Right lung (tissue), 5 donors: ENCODE results near the gene RASAL2. TPM values are rescaled to one million over a fixed set of nuclear protein-coding genes. Genes with fewer than 3 reads are reported as not detected.
"Not testable (repeated sequence)": the region's sequence is repeated elsewhere in the genome, so short reads cannot be mapped to it uniquely, and the experiment has no call there.

Source experiments
- DNase-seq, 2 donors: peaks; one replicate each; pipeline ENCODE4 v3.0.0-alpha.2; 2013
- polyA plus RNA-seq, 5 donors: library from polyadenylated mRNA; unstranded; fragments of 120-200 nt; gene quantifications; one replicate each; pipeline versions ENCODE4 v1.2.1 to v1.2.3, GENCODE V29; 2013; ENCODE audit warnings: inconsistent platforms in 1 of 5, low replicate concordance in 1 of 5; ENCODE audit not compliant: insufficient read length in 5 of 5, insufficient read depth in 1 of 5

Gene RASAL2
- polyA plus RNA-seq, 5 donors: 17.2 to 34.3 (median 32.0) TPM

- no peak for DNase-seq
These were observed 130.5 kb downstream of the RASAL2 start for GRCh38 chr1:178224358-178224757.

DNA sequence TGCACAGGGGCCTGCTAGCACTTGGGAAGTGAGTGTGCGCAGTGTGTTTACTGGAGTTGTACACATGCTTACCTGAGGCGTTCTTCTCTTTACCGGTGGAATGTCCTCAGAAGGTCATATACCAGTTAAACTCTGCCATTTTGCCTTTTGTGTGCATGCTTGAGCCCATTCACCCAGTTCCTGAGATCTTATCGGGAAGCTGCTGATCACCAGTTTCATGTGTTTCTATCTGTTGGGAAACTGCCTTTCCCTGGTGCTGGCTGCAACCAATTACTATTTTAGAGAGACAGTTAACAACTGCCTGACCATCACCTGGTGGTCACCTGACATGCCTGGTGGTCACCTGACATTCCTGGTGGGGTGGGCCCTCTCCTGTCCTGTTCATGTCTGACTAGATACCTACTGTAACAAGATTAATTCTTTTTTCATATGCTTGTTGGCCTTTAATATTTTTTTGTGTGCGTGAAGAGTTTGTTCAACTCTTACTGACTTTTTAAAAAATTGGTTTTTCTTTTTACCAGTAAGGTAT lies 137.0 kb downstream of the RASAL2 start:
- DNase-seq: no peak

DNA sequence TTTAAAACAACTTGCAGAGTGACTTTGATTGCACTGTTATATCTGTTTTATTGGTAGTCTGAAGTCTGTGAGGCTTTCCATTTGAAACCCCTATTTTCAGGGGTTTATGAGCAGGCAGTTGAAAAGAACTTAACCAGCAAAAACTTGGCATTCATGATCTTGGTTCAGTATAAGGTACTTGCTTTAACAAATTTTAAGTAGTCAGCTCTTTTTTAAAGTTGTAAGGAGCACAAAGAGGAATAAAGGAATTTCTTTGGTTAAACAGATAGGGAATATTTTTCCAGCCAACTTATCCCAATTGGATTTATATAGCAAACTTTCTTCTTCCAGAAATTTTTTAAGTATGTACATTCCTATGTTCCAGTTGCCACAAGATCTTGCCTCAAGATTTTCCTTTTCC lies 138.2 kb downstream of the RASAL2 start:
- DNase-seq: no peak

DNA sequence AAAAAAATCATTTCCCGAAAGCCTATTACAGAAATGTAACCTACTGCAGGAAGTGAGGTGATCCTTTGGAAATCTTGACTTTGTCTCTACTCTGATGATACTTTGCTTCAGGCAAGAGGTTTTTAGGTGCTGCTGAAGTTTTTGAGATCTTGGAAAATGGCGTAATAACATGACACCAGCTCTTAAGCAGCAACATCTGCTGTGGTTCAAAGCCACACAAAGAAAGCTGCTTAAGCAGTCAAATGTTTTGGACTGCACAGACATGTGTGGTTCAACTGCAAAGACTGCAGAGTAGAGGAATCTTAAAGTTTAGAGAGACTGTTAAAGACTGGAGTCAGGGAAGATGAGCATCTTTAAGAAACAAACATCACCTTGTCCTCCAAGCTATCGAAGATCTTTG lies 139.0 kb downstream of the RASAL2 start:
- DNase-seq: no peak

GRCh38 chr1:178237121-178237520 lies 143.2 kb downstream of the RASAL2 start:
- no peak for DNase-seq

GRCh38 chr1:178238722-178239510 lies 145.0 kb downstream of the RASAL2 start:
- DNase-seq: no peak

GRCh38 chr1:178241057-178241456 lies 147.2 kb downstream of the RASAL2 start:
- no peak for DNase-seq

DNA sequence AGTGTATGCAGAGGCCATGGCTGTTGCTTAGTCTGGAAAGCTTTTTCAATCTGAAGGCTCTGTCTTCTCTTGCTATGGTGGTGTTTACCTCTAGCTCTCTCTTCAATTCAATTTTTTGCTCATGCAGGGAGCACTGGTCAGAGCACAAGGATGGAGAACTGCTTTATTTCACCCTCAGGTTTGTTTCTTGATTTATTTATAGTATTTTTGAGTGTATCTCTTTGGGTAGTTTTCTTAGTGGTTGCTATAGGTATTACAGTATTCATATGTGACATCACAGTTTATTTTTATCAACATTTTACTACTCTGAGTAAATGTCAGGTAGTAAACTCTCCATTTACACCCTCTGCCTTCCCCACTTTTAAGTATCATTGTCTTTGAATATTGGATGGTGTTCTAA lies 147.9 kb downstream of the RASAL2 start:
- DNase-seq: no peak

- no peak for DNase-seq
These were observed 149.2 kb downstream of the RASAL2 start for GRCh38 chr1:178243119-178243518.

- no peak for DNase-seq
These were observed 150.0 kb downstream of the RASAL2 start for GRCh38 chr1:178243890-178244289.

DNA sequence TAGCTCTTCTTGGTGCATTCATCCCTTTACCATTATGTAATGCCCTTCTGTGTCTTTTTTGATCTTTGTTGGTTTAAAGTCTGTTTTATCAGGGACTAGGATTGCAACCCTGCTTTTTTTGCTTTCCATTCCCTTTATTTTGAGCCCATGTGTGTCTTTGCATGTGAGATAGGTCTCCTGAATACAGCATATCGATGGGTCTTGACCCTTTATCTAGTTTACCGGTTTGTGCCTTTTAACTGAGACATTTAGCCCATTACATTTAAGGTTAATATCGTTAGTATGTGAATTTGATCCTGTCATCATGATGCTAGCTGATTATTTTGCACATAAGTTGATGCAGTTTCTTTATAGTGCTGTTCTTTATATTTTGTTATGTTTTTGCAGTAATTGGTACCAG lies 154.4 kb downstream of the RASAL2 start:
- not testable (repeated sequence) for DNase-seq

GRCh38 chr1:178253581-178253980 lies 159.7 kb downstream of the RASAL2 start:
- not testable (repeated sequence) for DNase-seq

DNA sequence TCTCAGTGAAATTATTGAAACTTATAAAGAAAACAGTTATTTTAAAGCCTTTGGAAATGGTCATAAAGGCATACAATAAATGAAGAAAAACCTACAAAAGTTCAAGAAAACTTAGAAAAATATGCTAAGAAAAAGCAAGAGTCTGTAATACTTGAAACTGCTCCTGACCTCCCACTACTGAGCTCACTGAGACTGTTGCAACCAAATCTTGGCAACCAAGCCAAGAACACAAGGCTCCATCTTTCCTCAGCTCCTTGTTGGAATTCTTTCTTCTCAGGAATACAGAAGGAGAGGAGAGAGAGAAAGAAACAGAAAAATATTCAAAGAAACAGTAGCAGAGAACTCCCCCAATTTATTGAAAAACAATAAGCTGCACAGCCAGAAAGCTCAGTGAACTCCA lies 160.5 kb downstream of the RASAL2 start:
- DNase-seq: no peak

GRCh38 chr1:178258536-178258935 lies 164.6 kb downstream of the RASAL2 start:
- DNase-seq: no peak

DNA sequence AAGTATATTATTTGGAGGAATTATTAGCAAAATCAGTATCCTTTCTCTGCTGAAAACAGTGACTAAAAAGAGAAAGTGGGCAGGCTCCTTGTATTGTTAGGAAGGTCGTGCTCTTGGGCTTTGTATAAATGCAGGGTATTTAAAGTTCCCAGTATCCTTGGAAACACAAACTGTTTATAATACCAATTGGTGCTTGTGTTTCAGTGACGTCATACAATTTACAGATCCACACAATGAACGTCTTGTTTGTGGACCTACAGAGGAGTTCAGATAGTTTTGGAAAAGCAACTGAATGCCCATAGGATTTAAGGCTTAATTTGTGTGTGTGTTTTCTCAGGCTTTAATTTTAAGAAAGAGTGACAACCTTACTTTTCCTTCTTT lies 168.2 kb downstream of the RASAL2 start:
- DNase-seq: peak; percentile 31 to 52

- no peak for DNase-seq
These were observed 169.4 kb downstream of the RASAL2 start for GRCh38 chr1:178263341-178263740.

GRCh38 chr1:178266113-178266512 lies 172.2 kb downstream of the RASAL2 start:
- DNase-seq: no peak

DNA sequence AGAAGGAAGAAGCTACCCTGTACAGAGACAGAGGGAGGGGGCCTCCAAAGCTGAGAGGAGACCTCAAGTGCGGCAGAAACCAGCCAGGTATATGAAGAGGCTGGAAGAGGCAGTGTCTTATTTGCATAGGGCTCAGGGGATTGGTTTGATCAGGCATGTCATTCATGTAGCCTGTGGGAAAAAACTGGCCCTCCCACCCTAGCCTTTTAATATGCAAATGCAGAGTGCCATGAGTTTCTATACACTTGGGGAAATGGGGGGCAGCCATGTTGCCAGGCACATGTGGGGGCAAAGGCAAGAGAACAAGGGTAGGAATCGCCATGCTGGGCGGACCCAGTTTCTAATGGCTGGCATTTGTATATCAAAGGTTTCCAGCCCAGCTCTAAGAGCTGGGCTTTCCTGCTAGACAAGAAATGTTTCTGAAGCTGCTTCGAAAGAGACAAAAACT lies 172.7 kb downstream of the RASAL2 start:
- no peak for DNase-seq

DNA sequence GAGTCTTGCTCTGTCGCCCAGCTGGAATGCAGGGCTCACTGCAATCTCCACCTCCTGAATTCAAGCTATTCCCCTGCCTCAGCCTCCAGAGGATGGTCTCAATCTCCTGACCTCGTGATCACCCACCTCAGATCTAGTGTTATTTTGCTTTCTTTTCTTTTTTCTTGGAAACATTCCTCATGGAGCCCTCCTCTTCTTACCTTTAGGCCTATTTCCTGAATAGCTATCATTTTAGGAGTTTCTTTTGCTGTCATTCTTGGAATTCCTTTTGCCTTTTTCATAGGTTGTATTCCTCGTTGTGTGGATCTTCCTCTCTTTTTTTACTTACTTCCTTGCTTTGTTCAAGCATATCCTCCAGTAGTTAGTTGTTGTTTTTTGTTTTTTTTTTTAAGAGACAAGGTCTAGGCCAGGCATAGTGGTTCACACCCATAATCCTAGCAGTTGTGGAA lies 173.8 kb downstream of the RASAL2 start:
- no peak for DNase-seq

DNA sequence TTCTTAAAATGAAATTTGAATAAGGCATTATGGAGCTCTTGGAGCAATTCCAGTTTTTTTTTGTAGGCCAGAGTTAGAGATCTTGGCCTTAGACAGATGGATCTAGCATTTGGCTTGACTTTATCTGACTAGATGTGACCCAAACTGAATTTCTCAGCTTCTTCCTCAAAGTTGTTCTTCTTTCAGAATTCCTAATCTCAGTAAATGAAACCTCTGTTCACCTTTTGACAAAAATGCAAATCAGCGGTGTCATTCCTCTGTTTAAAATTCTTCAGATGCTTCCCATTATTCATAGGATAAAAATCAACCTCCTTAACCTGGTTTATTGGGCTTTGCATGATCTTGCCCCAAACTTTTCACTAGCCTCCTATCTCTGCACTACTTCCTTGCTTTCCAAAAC lies 177.6 kb downstream of the RASAL2 start:
- no peak for DNase-seq

DNA sequence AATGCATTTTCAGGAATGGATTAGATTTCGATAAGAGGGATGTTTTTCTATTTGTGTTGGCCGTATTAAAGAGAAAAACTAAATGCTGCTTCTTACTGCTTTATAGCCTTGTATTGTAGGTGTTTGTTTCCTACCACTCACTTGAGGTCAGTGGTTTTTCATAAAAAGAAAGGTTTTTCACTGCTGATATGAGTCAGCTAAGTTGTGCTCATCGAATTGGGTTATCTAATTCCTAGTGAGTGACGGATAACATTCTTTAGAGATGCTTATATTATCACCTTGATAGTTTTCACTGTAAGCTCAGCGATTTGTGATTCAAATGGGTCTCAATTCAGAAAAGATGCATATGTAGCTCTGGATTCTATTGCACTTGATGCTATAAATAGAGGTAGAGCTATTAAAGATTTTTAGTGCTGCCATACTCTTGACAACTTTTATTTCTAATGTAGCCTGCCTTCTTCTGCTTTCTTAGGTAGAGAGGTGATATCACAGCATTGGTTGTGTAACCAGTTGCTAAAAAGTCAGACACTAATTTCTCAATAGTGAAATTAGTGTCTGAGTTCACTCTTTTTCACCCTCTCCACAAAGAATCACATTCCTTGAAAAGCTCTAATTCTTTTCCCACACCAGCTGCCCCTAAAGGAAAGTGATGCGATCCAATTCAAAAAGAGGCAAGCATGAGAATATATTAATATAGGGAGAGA lies 180.0 kb downstream of the RASAL2 start:
- no peak for DNase-seq

DNA sequence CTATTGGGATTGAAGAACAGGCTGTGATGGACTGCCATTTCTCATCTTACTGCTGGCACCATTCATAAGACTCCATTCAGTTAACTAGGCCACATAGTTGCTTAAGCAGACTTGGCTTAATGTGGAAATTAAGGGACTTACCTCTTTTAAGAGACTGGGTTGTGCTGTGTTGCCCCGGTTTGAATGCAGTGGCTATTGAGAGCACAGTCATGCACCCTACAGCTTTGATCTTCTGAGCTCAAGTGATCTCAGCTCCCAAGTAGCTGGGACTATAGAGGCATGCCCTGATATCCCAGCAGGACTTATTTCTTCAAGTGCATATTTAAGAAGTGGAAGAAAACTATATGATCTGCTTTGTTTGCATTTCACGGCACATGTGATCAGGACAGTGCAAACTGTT lies 181.1 kb downstream of the RASAL2 start:
- DNase-seq: no peak

DNA sequence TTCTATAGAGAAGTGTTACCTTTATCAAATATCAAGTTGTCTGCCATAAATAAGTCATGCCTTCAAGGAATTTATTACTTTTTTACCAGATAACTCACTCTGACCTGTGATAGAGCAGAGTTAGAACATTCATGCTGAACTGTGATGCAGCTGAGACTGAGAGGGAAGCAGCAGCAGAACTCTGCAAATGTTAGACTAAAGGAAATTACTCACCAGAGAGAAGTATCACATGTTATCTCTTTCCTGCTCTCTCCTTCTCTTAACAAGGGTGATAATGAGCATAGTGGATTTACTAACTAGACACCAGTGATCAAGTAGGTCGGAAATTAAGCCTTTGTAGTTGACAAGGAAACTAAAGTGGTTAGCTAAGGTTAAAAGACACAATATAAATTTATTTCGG lies 181.6 kb downstream of the RASAL2 start:
- no peak for DNase-seq
